ENCODE measurements around the gene CSNK1E.

The CSNK1E gene

DNA sequence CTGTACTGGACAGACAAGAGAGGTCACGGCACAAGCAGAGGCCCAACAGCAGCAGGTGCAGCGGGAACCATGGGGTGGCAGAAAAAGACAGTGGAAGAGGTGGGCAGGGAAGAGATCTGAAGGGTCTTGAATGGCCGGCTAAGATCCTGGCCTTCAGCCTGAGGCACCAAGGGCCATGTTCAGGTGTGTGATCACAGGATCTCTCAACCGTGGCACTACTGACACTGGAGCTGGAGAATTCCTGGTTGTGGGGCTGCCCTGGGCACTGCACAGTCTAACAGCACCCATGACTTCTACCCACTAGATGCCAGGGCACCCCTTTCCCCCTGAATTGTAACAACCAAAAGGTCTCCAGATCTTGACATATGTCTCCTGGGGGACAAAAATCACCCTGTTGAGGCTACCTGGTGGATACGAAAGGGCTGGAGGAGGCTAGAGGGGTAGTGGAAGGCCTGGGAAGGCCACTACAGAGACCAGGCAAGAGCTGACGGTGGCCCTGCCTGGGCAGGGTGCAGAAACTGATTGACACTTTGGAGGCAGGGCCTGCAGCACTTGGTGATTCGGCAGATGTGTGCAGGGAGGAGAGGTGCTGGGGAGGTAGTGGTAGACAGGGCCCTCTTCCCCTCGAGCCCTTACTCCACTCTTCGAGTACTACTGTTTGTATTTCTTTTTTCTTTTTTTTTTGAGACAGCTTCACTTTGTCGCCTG lies 8.3 kb downstream of the CSNK1E start:
- ATAC-seq = no peak
- TF ChIP-seq SNAI2 (CRISPR knock-in tag; IDR thresholded peaks at IDR 0.05) = no peak
- TF ChIP-seq TCF4 (CRISPR knock-in tag; IDR thresholded peaks at IDR 0.05; ENCODE audit: borderline replicate concordance) = no peak
- TF ChIP-seq ESRRG (CRISPR knock-in tag; IDR thresholded peaks at IDR 0.05) = no peak
- no peak for TF ChIP-seq ZNF8 (CRISPR knock-in tag; IDR thresholded peaks at IDR 0.05)
- TF ChIP-seq OSR1 (CRISPR knock-in tag; IDR thresholded peaks at IDR 0.05) = no peak

DNA sequence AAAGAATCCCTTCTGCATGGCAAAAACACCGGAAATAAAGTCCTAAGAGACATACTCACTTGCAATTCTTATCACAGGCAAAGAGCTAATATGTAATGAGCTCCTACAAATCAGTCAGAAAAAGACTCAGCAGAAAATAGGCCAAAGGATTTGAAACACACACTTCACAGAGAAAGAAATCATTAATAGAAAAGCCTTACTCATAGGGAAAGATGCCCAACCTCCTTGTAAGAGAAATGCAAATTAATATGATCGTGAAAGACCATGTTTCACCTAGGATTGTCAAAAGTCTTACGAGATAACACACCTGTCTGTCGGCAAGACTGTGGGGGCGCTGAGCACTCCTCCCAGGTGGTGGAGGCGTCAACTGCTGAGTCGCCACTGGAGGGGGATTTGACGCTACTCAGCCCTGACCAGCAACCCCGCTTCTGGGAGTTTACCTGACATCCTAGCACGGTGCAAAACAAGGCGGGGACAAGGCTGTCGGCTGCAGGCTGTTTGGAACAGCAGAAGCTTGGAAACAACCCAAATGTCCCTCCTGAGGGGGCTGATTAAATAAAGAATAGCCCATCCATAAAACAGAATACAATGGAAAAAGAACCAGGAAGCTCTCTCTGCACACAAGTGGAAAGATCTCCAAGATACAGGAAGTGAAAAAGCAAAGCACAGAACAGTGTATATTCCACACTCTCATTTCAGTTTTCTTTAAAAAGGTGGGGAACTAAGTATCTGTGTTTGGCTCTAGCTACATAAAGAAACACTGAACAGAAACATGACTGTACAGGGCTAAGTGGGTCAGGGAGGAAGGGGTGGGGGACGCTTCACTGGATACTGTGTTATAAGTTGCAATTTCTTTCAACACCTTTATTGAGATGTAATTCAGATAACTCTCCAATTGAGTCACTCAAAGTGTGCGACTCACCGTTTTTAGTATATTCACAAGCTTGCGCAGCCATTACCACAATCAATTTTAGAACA lies 11.5 kb downstream of the CSNK1E start:
- TF ChIP-seq ESRRG (CRISPR knock-in tag; IDR thresholded peaks at IDR 0.05) (no peak), GLIS3 (CRISPR knock-in tag; IDR thresholded peaks at IDR 0.05) (no peak), ISL1 (CRISPR knock-in tag; IDR thresholded peaks at IDR 0.05) (no peak), TOX (CRISPR knock-in tag; IDR thresholded peaks at IDR 0.05; ENCODE audit: borderline replicate concordance) (no peak), PPARA (CRISPR knock-in tag; IDR thresholded peaks at IDR 0.05; ENCODE audit: borderline replicate concordance) (no peak), TCF4 (CRISPR knock-in tag; IDR thresholded peaks at IDR 0.05; ENCODE audit: borderline replicate concordance) (no peak), ZFP30 (CRISPR knock-in tag; IDR thresholded peaks at IDR 0.05) (no peak), ARNTL (CRISPR knock-in tag; IDR thresholded peaks at IDR 0.05; ENCODE audit: borderline replicate concordance, low read depth) (no peak), ZNF565 (CRISPR knock-in tag; conservative IDR thresholded peaks at IDR 0.05; ENCODE audit: low read depth) (no peak), ZNF70 (CRISPR knock-in tag; IDR thresholded peaks at IDR 0.05) (no peak), SNAI2 (CRISPR knock-in tag; IDR thresholded peaks at IDR 0.05) (no peak), BACH2 (CRISPR knock-in tag; IDR thresholded peaks at IDR 0.05; ENCODE audit: borderline replicate concordance) (no peak)
- TF ChIP-seq, protein P1, sequence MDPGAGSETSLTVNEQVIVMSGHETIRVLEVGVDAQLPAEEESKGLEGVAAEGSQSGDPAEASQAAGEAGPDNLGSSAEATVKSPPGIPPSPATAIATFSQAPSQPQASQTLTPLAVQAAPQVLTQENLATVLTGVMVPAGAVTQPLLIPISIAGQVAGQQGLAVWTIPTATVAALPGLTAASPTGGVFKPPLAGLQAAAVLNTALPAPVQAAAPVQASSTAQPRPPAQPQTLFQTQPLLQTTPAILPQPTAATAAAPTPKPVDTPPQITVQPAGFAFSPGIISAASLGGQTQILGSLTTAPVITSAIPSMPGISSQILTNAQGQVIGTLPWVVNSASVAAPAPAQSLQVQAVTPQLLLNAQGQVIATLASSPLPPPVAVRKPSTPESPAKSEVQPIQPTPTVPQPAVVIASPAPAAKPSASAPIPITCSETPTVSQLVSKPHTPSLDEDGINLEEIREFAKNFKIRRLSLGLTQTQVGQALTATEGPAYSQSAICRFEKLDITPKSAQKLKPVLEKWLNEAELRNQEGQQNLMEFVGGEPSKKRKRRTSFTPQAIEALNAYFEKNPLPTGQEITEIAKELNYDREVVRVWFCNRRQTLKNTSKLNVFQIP (CRISPR knock-in tag; IDR thresholded peaks at IDR 0.05; ENCODE audit: borderline replicate concordance, low read depth) = no peak
- no peak for ATAC-seq

DNA sequence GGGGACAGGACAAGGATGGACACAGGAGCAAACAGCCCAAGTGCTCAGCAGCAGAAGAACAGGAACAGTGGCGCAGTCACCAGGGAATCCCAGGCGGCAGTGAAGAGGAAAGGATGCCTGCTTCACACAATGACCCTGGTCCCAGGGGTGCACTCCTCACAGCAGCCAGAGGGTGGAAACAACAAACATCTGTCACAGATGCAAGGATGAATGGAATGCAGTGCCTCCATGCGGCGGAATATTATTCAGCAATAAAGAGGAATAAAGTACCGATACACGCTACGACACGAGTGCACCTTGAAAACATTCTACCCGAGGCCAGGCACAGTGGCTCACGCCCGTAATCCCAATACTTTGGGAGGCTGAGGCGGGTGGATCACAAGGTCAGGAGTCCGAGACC lies 12.7 kb downstream of the CSNK1E start:
- TF ChIP-seq, protein P2, sequence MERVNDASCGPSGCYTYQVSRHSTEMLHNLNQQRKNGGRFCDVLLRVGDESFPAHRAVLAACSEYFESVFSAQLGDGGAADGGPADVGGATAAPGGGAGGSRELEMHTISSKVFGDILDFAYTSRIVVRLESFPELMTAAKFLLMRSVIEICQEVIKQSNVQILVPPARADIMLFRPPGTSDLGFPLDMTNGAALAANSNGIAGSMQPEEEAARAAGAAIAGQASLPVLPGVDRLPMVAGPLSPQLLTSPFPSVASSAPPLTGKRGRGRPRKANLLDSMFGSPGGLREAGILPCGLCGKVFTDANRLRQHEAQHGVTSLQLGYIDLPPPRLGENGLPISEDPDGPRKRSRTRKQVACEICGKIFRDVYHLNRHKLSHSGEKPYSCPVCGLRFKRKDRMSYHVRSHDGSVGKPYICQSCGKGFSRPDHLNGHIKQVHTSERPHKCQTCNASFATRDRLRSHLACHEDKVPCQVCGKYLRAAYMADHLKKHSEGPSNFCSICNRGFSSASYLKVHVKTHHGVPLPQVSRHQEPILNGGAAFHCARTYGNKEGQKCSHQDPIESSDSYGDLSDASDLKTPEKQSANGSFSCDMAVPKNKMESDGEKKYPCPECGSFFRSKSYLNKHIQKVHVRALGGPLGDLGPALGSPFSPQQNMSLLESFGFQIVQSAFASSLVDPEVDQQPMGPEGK (CRISPR knock-in tag; IDR thresholded peaks at IDR 0.05; ENCODE audit: borderline replicate concordance) = no peak
- no peak for ATAC-seq

DNA sequence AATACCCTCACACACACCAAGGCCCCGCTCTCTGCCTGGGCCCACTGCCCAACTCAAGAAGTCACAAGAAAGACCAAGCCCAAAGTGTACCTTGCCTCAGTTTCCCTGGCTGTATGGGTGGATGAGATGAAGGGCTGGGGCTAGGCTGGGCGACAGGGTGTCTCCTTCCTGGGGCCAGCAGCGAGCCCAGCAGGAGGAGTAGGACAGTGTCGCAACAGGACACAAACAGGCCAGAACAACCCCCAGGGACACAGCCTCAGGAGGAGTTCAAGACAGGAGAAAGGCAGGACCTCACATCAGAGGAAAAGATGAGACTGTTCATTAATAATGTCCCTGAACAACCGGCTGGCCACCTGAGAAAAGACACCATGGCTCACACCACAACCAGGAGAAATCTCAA lies 13.3 kb downstream of the CSNK1E start:
- no peak for TF ChIP-seq ZNF565 (CRISPR knock-in tag; conservative IDR thresholded peaks at IDR 0.05; ENCODE audit: low read depth)
- ATAC-seq = no peak

DNA sequence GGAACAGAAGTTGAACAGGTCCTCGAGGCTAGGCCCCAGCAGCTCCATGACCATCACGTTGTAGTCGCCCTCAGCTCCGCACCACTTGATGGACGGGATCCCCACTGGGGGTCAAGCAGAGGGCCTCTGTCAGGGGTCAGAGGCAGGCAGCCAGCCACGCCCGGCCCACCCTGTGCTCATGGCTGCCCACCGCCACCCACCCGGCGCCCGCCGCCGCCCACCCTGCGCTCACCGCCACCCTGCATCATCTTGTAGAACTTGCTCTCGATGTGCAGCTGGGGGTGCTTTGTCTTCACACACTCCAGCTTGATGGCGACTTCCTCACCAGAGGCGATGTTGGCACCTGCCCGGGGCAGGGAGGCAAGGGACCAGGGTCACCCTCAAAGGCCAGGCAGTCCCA lies 14.3 kb downstream of the CSNK1E start:
- ATAC-seq = no peak
- TF ChIP-seq PPARA (CRISPR knock-in tag; IDR thresholded peaks at IDR 0.05; ENCODE audit: borderline replicate concordance) (no peak), ESRRG (CRISPR knock-in tag; IDR thresholded peaks at IDR 0.05) (no peak), GLIS3 (CRISPR knock-in tag; IDR thresholded peaks at IDR 0.05) (no peak), TOX (CRISPR knock-in tag; IDR thresholded peaks at IDR 0.05; ENCODE audit: borderline replicate concordance) (no peak), CSDC2 (CRISPR knock-in tag; IDR thresholded peaks at IDR 0.05) (no peak), ZNF565 (CRISPR knock-in tag; conservative IDR thresholded peaks at IDR 0.05; ENCODE audit: low read depth) (no peak), ZNF70 (CRISPR knock-in tag; IDR thresholded peaks at IDR 0.05) (no peak), ZFP30 (CRISPR knock-in tag; IDR thresholded peaks at IDR 0.05) (no peak), ZC3H10 (CRISPR knock-in tag; IDR thresholded peaks at IDR 0.05) (no peak), OSR1 (CRISPR knock-in tag; IDR thresholded peaks at IDR 0.05) (no peak)
- TF ChIP-seq, protein P3, sequence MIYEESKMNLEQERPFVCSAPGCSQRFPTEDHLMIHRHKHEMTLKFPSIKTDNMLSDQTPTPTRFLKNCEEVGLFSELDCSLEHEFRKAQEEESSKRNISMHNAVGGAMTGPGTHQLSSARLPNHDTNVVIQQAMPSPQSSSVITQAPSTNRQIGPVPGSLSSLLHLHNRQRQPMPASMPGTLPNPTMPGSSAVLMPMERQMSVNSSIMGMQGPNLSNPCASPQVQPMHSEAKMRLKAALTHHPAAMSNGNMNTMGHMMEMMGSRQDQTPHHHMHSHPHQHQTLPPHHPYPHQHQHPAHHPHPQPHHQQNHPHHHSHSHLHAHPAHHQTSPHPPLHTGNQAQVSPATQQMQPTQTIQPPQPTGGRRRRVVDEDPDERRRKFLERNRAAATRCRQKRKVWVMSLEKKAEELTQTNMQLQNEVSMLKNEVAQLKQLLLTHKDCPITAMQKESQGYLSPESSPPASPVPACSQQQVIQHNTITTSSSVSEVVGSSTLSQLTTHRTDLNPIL (CRISPR knock-in tag; IDR thresholded peaks at IDR 0.05; ENCODE audit: low read depth) = no peak
- TF ChIP-seq, protein P4, sequence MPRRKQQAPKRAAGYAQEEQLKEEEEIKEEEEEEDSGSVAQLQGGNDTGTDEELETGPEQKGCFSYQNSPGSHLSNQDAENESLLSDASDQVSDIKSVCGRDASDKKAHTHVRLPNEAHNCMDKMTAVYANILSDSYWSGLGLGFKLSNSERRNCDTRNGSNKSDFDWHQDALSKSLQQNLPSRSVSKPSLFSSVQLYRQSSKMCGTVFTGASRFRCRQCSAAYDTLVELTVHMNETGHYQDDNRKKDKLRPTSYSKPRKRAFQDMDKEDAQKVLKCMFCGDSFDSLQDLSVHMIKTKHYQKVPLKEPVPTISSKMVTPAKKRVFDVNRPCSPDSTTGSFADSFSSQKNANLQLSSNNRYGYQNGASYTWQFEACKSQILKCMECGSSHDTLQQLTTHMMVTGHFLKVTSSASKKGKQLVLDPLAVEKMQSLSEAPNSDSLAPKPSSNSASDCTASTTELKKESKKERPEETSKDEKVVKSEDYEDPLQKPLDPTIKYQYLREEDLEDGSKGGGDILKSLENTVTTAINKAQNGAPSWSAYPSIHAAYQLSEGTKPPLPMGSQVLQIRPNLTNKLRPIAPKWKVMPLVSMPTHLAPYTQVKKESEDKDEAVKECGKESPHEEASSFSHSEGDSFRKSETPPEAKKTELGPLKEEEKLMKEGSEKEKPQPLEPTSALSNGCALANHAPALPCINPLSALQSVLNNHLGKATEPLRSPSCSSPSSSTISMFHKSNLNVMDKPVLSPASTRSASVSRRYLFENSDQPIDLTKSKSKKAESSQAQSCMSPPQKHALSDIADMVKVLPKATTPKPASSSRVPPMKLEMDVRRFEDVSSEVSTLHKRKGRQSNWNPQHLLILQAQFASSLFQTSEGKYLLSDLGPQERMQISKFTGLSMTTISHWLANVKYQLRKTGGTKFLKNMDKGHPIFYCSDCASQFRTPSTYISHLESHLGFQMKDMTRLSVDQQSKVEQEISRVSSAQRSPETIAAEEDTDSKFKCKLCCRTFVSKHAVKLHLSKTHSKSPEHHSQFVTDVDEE (CRISPR knock-in tag; IDR thresholded peaks at IDR 0.05) = no peak
- TF ChIP-seq, protein P1 (CRISPR knock-in tag; IDR thresholded peaks at IDR 0.05; ENCODE audit: borderline replicate concordance, low read depth) = no peak
- TF ChIP-seq, protein P2 (CRISPR knock-in tag; IDR thresholded peaks at IDR 0.05; ENCODE audit: borderline replicate concordance) = no peak

Data from SK-N-SH treated with all-trans-retinoic acid at 6 μM for 48 hours (cell line).